ENCODE measurements around the gene ACSS3.
"Not testable (repeated sequence)": the region's sequence is repeated elsewhere in the genome, so short reads cannot be mapped to it uniquely, and the experiment has no call there.

ACSS3 gene

GRCh38 chr12:81168445-81168844 is 90.6 kb downstream of the ACSS3 start:
- DNase-seq = no peak

DNA sequence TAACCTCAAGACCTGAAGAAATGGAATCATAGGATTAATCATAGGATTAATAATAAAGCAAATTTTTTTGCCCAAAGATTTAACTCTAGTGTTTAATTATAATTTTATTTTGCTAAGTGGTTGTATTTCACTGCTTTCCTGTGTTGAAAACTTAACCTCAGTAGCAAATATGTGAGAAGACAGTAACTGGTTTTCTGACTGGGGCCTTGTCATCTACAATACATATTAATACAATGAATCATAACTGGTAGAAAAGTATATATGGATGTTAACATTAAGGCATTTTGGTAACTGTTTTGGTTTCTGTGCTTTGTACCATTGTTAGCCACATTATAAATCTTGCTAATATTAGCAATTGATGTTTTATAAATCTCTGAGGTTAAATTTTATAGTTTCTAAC is 92.2 kb downstream of the ACSS3 start:
- DNase-seq = no peak

GRCh38 chr12:81172851-81173250 is 95.0 kb downstream of the ACSS3 start:
- no peak for DNase-seq

- DNase-seq = no peak
Observed at GRCh38 chr12:81174664-81175063, 96.8 kb downstream of the ACSS3 start.

- no peak for DNase-seq
Observed at GRCh38 chr12:81176796-81177195, 98.9 kb downstream of the ACSS3 start.

DNA sequence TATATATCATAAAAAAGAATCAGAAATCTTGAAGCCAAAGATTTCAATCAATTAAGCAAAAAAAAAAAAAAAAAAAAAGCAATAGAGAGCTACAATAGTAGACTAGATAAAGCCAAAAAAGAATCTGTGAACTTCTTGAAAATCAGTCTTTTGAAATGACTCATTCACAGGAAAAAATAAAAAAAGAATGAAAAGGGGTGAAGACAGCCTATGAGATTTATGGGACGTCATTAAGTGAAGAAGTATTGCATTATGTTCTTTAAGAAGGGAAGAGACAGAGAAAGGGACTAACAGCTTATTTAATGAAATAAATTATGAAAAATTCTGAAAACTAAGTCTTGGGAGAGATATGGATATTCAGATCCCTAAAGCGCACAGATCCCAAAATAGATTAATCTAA is 103.8 kb downstream of the ACSS3 start:
- DNase-seq = no peak

DNA sequence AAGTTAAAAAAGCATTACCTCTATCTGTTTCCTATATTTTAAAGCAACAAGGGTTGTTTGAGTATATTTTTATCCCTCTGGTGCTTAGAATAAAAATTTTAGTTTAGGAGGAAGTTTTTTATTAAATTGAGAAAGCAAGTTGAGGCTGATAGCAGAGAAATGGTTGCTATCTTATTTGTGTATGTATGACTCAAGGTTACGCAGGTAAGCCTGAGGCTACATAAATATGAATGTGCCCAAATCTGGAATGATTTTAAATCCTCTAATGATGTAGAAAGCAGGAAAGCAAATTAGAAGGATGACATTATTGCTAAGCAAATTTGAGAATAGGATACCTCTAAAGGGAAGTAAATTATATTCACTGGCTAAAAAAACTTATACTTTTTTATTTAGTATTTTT is 109.8 kb downstream of the ACSS3 start:
- DNase-seq = no peak

GRCh38 chr12:81196595-81196994 is 118.7 kb downstream of the ACSS3 start:
- DNase-seq = no peak

- not testable (repeated sequence) for DNase-seq
Observed at GRCh38 chr12:81200561-81200960, 122.7 kb downstream of the ACSS3 start.

- no peak for DNase-seq
Observed at GRCh38 chr12:81203671-81204204, 125.9 kb downstream of the ACSS3 start.

DNA sequence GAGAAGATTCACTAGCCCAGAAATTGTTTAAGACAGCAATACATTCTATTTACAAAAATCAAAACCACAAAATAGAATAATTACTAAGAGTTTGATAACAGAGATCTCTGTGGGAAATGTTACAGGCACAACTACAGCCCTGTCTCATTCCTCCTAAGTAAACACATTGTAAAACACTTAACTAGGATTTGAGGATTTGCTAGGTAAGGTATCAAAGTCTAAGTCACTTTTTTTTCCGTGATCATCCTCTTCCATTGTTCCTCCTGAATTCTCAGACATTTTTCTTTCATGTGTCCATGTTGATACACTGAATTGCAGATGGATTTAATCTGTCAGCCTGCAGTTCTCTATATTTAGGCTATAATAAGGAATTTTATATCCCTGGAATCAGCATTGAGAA is 127.5 kb downstream of the ACSS3 start:
- DNase-seq = no peak

DNA sequence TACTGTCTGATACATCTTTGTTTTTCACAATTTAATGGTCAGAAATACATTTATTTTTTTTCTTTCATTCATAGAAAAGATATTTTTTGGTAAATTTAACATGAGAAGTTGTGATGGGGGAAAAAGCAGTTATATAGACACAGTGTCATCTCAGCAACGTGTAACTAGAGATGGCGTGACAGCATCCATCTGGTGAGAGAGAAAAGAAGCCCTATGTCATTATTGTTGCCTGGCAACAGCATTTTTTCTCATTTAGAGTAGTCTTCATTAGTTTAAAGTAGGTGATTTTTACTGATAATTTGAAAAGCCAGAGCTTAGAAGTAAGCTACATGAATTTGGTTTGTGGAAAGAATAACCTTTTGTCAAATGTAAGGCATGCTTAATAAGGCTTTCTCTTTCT is 128.6 kb downstream of the ACSS3 start:
- DNase-seq = no peak

DNA sequence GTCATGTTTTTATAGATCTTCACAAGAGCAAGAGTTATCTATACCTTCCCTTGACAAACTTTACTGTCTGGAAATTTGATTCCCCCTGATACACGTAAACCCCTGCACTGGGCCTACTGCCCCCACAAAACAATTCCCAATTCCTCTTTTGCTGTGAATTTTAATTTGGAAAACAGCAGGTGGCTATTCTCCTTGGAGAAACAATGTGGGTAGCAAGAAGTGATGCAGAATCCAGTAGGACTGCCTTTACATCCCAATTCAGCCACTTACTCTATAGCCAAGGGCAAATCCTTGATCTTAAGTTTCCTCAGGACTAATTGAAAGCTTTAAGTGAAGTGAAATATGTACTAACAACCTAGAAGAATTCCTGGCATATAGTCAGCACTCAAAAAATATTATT is 129.3 kb downstream of the ACSS3 start:
- no peak for DNase-seq

GRCh38 chr12:81207664-81208063 is 129.8 kb downstream of the ACSS3 start:
- no peak for DNase-seq

DNA sequence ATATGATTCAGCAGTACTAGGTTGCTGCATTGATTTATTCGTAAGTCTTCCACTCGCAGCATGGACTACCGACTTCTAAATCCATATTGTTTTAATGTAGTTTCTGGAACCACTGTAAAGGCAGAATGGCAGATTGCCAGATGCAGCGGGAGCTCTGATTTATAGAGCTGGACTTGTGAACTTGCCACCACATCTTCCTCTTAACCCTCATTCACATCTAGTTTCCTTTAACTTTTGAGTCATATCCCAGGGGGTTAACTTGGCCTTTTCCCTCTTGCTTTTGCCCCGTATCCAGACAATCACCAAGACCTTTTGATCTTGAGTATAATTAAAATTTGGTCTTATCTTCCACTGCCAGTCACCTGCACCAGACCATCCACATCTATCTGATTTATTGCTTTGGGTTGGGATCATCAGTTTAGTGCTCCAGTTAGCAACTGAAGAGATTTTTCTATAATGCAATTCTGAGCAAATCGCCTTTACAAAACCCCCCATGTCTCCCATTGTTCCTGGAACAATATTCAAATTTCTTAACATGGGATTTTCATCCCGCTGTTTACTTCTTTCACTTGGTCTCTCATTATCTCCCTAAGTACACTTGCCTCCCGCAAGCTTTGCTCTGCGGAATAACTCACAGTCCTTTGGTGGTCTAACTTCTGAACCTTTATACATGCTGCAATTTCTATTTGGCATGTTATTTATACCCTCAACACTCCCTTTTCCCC is 130.5 kb downstream of the ACSS3 start:
- no peak for DNase-seq

GRCh38 chr12:81209012-81209411 is 131.1 kb downstream of the ACSS3 start:
- no peak for DNase-seq

DNA sequence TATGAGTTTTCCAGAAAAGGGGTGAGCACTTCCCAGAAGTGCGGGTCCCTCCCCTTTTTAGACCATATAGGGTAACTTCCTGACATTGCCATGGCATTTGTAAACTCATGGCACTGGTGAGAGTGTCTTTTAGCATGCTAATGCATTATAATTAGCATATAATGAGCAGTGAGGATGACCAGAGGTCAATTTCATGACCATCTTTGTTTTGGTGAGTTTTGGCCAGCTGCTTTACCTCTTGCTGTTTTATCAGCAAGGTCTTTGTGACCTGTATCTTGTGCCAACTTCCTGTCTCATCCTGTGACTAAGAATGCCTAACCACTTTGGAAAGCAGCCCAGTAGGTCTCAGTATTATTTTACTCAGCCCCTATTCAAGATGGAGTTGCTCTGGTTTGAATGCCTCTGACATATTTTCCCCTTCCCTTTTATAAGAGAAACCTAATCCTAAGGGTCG is 131.9 kb downstream of the ACSS3 start:
- DNase-seq = not testable (repeated sequence)

- DNase-seq = no peak
Observed at GRCh38 chr12:81211306-81211705, 133.4 kb downstream of the ACSS3 start.

DNA sequence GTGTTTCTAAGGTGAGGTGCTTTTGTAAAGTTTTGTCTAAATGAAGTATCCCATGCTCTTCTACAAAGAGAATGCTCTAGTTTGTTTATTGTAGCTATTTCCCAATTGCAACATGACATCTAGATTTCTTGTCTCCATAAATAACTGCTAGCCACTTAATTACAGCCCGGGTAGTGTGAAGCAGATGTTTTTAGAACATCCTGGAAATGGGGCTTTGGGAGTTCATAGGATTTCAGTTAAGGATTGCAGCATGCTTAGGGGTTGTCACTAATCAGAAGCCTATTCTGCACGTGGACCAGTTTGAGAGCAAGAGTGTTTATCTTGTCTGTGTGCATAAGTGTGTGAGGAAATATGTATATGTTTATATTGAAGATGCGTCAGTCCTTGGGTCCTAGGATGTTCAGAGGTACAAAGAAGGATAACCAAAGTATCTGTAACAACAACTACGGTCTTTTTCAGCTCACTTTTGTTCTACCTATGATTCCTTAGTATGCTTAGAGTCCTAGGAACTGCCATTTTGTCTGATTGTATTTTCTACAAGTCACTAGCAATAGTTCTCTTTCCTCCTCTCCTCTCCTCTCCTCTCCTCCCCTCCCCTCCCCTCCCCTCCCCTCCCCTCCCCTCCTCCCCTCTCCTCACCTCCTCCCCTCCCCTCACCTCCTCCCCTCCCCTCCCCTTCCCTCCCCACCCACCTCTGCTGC is 135.3 kb downstream of the ACSS3 start:
- DNase-seq = no peak

- no peak for DNase-seq
Observed at GRCh38 chr12:81216739-81217138, 138.9 kb downstream of the ACSS3 start.

- DNase-seq = no peak
Observed at GRCh38 chr12:81221681-81222080, 143.8 kb downstream of the ACSS3 start.

GRCh38 chr12:81222846-81223592 is 145.1 kb downstream of the ACSS3 start:
- no peak for DNase-seq

DNA sequence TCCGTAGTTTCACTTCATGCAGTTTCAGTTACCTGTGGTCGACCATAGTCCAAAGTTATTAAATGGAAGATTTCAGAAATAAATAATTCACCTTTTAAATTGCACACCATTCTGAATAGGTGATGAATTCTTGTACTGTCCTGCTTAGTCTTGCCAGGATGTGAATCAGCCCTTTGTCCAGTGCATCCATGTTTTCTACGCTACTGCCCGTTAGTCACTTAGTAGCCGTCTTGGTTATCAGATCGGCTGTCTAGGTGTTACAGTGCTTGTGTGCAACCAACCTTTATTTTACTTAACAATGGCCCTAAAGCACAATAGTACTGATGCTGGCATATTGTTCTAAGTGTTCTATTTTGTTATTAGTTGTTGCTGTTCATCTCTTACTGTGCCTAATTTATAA is 146.7 kb downstream of the ACSS3 start:
- no peak for DNase-seq

GRCh38 chr12:81229759-81230158 is 151.9 kb downstream of the ACSS3 start:
- DNase-seq = peak; percentile 24

Data from right hindlimb (tissue), 1 donor.